ENCODE results near the gene TAS2R38.

The TAS2R38 gene

DNA sequence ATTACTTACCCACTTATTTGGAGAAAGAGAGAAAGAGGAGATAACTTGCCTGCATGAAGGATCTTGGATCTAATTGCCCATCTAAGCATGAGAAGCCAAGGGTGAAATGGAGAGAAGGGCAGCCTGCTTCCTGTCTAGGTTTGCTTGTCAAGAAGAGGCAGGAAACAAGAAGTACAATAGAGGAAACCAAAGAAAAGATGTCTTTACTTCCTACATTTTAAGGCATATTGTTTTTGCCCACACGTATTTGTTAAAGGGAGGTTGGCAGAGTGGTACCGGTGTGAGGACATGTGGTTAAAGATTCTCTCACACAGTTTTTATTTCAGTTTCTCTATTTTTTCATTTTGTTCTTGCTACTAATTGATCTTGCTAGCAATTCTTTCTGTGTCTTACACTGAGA is 6.0 kb upstream of the TAS2R38 start:
- TF ChIP-seq, protein P1, sequence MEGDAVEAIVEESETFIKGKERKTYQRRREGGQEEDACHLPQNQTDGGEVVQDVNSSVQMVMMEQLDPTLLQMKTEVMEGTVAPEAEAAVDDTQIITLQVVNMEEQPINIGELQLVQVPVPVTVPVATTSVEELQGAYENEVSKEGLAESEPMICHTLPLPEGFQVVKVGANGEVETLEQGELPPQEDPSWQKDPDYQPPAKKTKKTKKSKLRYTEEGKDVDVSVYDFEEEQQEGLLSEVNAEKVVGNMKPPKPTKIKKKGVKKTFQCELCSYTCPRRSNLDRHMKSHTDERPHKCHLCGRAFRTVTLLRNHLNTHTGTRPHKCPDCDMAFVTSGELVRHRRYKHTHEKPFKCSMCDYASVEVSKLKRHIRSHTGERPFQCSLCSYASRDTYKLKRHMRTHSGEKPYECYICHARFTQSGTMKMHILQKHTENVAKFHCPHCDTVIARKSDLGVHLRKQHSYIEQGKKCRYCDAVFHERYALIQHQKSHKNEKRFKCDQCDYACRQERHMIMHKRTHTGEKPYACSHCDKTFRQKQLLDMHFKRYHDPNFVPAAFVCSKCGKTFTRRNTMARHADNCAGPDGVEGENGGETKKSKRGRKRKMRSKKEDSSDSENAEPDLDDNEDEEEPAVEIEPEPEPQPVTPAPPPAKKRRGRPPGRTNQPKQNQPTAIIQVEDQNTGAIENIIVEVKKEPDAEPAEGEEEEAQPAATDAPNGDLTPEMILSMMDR (IDR thresholded peaks at IDR 0.05; ENCODE audit: low read depth, low read length): no peak
- DNase-seq: no peak
- Histone ChIP-seq H3K4me3 (ENCODE audit: low read depth, low read length) (no peak overlapping the region), H3K27me3 (no peaks in the 10 kb centered on the region), H3K4me1 (no peaks in the 10 kb centered on the region), H3K36me3 (no peaks in the 10 kb centered on the region), H3K9me3 (no peaks in the 10 kb centered on the region)

DNA sequence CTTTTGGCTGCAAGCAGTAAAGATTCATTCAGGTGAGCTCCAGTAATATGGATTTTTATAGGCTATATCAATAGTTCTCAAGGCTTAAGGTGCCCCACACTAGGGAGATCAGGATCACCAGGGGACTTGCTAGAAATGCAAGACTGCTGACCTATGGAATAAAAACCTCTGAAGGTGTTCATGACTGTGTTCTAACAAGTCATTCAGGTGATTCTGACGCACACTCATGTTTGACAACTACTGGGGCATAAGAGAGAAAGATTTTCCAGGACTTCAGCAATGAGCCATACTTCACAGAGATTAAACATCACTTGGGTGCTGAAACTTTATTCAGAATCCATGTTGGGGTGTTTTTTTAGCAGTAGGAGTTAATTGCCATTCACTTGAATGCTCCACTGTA is 4.8 kb upstream of the TAS2R38 start:
- Histone ChIP-seq H3K9me3 (no peaks in the 10 kb centered on the region), H3K4me1 (no peaks in the 10 kb centered on the region), H3K4me3 (ENCODE audit: low read depth, low read length) (no peak overlapping the region), H3K36me3 (no peaks in the 10 kb centered on the region), H3K27me3 (no peaks in the 10 kb centered on the region)
- DNase-seq: no peak
- TF ChIP-seq, protein P1 (IDR thresholded peaks at IDR 0.05; ENCODE audit: low read depth, low read length): no peak

DNA sequence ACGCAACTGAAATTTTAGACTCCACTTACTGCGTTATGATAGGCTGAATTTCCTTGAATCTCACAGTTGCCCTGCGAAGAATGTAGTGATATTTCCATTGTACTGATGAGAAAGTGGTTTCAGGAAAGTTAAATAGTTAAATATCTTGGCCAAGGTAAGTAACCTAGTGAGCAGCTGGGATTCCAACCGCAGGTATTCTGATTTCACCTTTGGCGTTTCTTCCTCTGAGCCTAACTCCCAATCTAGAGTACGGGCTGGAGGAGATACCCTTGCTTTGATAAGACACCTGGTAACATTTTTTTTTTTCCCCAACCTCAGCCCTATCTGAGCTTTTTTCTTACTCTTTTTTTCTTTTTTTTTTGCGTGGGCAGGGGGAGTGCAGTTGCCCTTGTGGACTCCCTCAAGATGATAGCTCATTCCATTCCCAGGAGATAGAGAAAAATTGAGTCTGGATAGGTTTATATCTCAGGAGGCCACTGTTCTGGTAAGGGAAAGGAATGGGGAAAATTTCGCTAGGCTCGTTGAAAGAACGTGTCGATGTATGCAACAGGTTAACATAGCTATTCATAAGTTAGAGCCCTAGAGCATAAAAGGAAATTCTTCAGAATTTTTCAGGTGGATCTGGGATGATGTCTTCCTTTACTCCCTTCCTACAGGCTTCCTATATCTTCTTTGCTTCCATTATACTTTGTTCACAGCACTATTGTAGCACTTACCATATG is 3.1 kb upstream of the TAS2R38 start:
- Histone ChIP-seq H3K27me3 (no peaks in the 10 kb centered on the region), H3K9me3 (no peaks in the 10 kb centered on the region), H3K36me3 (no peaks in the 10 kb centered on the region), H3K4me3 (ENCODE audit: low read depth, low read length) (no peak overlapping the region), H3K4me1 (no peaks in the 10 kb centered on the region)
- no peak for DNase-seq
- TF ChIP-seq, protein P1 (IDR thresholded peaks at IDR 0.05; ENCODE audit: low read depth, low read length): no peak

DNA sequence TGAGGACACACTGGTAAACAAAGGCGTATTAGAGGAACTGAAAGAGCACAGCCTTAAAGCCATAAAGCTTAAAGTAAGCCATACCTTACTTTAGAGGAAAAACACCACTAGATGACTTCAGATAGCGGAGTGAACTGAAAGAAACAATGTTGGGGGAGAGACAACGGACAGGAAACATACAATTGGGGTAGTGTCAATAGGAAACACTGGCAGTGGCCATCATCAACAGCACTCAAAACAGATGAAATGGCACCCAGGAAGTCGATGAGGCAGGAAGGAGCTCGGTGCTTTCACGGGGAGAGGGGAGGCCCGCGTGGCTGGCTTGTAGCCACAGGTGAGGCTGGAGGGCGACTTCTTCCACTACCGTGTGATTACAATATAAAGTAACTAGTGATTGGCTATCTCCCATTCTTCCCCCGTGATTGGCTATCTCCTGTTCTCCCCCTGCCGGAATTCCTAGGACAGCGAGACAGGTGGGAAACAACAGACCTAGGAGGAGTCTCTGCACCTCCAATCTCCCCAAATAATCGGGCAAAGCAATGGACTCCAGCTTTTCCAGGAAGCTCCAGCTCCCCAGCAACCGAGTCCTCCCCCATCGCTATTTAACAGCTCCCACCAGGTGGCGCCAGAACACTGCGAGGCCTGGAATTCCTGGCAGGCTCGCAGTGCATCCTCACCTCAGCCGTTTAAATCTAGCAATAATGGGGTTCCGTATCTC is 2.4 kb upstream of the TAS2R38 start:
- Histone ChIP-seq H3K9me3 (no peaks in the 10 kb centered on the region), H3K4me1 (no peaks in the 10 kb centered on the region), H3K36me3 (no peaks in the 10 kb centered on the region), H3K27me3 (no peaks in the 10 kb centered on the region), H3K4me3 (ENCODE audit: low read depth, low read length) (peak overlapping the region; percentile 42)
- peak; percentile 81 for DNase-seq
- TF ChIP-seq, protein P1 (IDR thresholded peaks at IDR 0.05; ENCODE audit: low read depth, low read length): peak; percentile 95

DNA sequence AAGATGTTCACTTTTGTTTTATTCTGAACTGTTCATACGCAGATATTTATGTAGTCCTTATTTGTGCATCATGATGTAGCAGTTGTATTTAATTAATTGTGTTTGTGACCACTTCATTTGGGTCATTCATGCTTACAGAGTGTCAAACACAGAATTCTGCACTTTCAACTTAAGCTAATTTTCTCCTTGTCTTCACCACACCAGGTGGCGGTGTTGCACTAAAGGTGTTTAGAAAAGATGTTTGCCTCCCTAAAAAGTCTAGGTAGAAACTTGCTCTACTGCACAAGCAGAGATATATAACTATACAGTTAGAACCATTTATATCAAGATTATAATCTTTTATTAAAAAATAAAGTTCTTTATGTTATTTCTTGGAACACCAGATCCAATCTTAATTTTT is 1.3 kb upstream of the TAS2R38 start:
- Histone ChIP-seq H3K4me1 (no peaks in the 10 kb centered on the region), H3K9me3 (no peaks in the 10 kb centered on the region), H3K27me3 (no peaks in the 10 kb centered on the region), H3K4me3 (ENCODE audit: low read depth, low read length) (no peak overlapping the region), H3K36me3 (no peaks in the 10 kb centered on the region)
- TF ChIP-seq, protein P1 (IDR thresholded peaks at IDR 0.05; ENCODE audit: low read depth, low read length): peak; percentile 25; the same call in 1 of the 2 replicates
- DNase-seq: no peak

Measured in BE2C (cell line).